ENCODE measurements around the gene SUPT5H. TPM values are rescaled to one million over a fixed set of nuclear protein-coding genes. Genes with fewer than 3 reads are reported as not detected.

SUPT5H gene
- total RNA-seq, 1 donor from 2014 or later, result 91.4 TPM

DNA sequence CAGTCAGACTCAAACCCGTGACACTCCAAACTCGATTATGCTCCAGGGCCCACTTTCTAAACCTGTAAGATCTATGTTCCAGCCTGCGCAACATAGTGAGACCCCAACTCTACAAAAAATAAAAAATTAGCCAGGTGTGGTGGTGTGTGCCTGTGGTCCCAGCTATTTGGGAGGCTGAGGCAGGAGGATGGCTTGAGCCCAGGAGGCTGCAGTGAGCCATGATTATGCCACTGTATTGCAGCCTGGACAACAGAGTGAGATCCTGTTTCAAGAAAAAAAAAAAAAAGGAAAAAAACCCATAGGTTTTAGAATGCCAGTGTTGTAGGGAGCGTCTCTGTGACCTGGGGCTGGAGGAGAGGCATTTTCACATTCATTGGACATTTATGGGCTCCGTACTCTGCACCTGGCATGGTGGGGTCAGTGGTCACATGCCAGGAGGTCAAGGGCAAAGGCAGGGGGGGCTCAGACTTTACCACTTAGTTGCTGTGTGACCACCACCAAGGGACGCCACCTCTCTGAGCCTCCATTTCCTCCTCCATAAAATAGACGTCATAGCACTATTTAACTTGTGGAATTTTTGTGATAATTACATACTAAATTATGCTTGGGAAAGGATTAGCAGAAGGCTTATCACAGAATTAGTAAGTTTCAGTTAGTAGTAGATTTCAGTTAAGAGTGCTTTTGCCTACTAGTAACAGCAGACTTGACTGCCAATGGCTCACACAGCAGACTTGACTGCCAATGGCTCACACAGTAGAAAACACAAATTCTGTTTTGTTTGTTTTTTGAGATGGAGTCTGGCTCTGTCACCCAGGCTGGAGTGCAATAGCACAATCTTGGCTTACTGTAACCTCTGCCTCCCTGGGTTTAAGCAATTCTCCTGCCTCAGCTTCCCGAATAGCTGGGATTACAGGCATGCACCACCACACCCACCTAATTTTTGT, 75.4 kb downstream of the SUPT5H start:
- peaks cover 27% of the 10 kb centered on the region for H3K27me3 ChIP-seq (ENCODE audit: low read depth)
- intact Hi-C loops (cut with micrococcal nuclease), result no loop called here
- DNase-seq, result no peak
- peaks cover 4% of the 10 kb centered on the region for H3K4me1 ChIP-seq
- no peaks in the 10 kb centered on the region for H3K9me3 ChIP-seq (replicated peaks)
- H3K36me3 ChIP-seq, result no peaks in the 10 kb centered on the region
- TF ChIP-seq, protein P1, sequence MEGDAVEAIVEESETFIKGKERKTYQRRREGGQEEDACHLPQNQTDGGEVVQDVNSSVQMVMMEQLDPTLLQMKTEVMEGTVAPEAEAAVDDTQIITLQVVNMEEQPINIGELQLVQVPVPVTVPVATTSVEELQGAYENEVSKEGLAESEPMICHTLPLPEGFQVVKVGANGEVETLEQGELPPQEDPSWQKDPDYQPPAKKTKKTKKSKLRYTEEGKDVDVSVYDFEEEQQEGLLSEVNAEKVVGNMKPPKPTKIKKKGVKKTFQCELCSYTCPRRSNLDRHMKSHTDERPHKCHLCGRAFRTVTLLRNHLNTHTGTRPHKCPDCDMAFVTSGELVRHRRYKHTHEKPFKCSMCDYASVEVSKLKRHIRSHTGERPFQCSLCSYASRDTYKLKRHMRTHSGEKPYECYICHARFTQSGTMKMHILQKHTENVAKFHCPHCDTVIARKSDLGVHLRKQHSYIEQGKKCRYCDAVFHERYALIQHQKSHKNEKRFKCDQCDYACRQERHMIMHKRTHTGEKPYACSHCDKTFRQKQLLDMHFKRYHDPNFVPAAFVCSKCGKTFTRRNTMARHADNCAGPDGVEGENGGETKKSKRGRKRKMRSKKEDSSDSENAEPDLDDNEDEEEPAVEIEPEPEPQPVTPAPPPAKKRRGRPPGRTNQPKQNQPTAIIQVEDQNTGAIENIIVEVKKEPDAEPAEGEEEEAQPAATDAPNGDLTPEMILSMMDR (IDR thresholded peaks at IDR 0.05; ENCODE audit: borderline replicate concordance), result no peak
- H3K4me3 ChIP-seq, result no peak overlapping the region
- no peak overlapping the region for H3K27ac ChIP-seq (replicated peaks)

DNA sequence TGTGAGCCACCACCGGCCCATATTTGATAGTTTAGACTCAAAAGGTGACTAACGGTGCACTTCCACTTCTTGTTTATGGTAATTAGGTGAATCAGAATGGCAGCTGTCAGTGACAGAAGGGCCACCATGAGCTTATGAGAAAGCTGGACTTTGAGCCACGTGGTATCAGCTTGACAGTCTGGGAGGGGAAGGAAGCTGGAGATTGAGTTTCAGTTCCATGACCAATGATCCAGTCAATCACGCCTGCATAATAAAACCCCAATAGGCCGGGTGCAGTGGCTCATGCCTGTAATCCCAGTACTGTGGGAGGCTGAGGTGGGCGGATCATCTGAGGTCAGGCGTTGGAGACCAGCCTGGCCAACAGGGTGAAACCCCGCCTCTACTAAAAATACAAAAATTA, 79.1 kb downstream of the SUPT5H start:
- Histone ChIP-seq H3K36me3 (peaks cover 4% of the 10 kb centered on the region), H3K4me1 (no peaks in the 10 kb centered on the region), H3K9me3 (replicated peaks) (no peaks in the 10 kb centered on the region), H3K4me3 (no peak overlapping the region), H3K27ac (replicated peaks) (no peak overlapping the region), H3K27me3 (ENCODE audit: low read depth) (no peaks in the 10 kb centered on the region)
- no peak for DNase-seq
- intact Hi-C loops (cut with micrococcal nuclease), result no loop called here
- TF ChIP-seq, protein P1 (IDR thresholded peaks at IDR 0.05; ENCODE audit: borderline replicate concordance), result no peak

DNA sequence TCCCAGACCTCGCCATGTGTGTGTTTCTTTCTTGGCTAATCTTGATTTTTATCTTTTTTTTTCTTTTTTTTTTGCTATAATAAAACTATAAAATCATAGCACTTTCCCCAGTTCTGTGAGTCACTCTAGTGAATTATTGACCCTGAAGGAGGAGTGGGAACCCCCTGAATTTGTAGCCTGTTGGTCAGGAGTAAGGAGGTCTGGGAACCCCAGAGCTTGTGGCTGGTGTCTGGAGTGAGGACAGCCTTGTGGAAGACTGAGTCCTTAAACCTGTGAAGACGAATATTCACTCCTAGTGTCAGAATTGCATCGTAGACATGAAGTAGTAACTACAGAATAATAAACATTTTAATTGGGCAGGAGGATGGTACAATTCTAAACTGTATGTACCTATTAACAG, 79.8 kb downstream of the SUPT5H start:
- no peak for DNase-seq
- intact Hi-C loops (cut with micrococcal nuclease), result no loop called here
- H3K4me3 ChIP-seq, result no peak overlapping the region

More for the DNA sequence above, 79.8 kb downstream of the SUPT5H start:
- no peaks in the 10 kb centered on the region for H3K4me1 ChIP-seq
- H3K36me3 ChIP-seq, result peaks cover 4% of the 10 kb centered on the region
- no peak overlapping the region for H3K27ac ChIP-seq (replicated peaks)
- H3K9me3 ChIP-seq (replicated peaks), result no peaks in the 10 kb centered on the region
- TF ChIP-seq, protein P1 (IDR thresholded peaks at IDR 0.05; ENCODE audit: borderline replicate concordance), result no peak
- no peaks in the 10 kb centered on the region for H3K27me3 ChIP-seq (ENCODE audit: low read depth)

Small RNAs within 50 kb of the gene (microRNA-seq; reads per million reads assigned to microRNA genes)
- gene MIR4530, result not detected

Other genes starting within 250 kb of the SUPT5H start
- gene NCCRP1, start 248.6 kb upstream of the SUPT5H start, total RNA-seq, result not detected
- gene SYCN, start 241.3 kb upstream of the SUPT5H start, total RNA-seq, result not detected
- gene IFNL3, start 200.6 kb upstream of the SUPT5H start, total RNA-seq, result not detected
- gene IFNL4, start 196.7 kb upstream of the SUPT5H start, total RNA-seq, result not detected
- not detected for gene IFNL2, start 177.2 kb upstream of the SUPT5H start, total RNA-seq
- gene IFNL1, start 149.2 kb upstream of the SUPT5H start, total RNA-seq, result not detected
- 0.08 TPM for gene LRFN1, start 124.7 kb upstream of the SUPT5H start, total RNA-seq
- gene GMFG, start 109.5 kb upstream of the SUPT5H start, total RNA-seq, result 15.6 TPM
- 47.9 TPM for gene SAMD4B, start 103.2 kb upstream of the SUPT5H start, total RNA-seq
- 33.2 TPM for gene PAF1, start 54.5 kb upstream of the SUPT5H start, total RNA-seq
- gene MED29, start 54.2 kb upstream of the SUPT5H start, total RNA-seq, result 25.7 TPM
- gene ZFP36, start 38.7 kb upstream of the SUPT5H start, total RNA-seq, result 34.8 TPM
- gene PLEKHG2, start 32.9 kb upstream of the SUPT5H start, total RNA-seq, result 14.1 TPM
- gene RPS16, start 9.6 kb upstream of the SUPT5H start, total RNA-seq, result 1,107 TPM
- gene TIMM50, start 35.3 kb downstream of the SUPT5H start, total RNA-seq, result 73.8 TPM
- not detected for gene DLL3, start 53.4 kb downstream of the SUPT5H start, total RNA-seq
- not detected for gene SELENOV, start 69.6 kb downstream of the SUPT5H start, total RNA-seq
- gene EID2B, start 87.3 kb downstream of the SUPT5H start, total RNA-seq, result 2.1 TPM
- 9.8 TPM for gene EID2, start 94.6 kb downstream of the SUPT5H start, total RNA-seq
- gene LGALS13, start 156.9 kb downstream of the SUPT5H start, total RNA-seq, result not detected
- not detected for gene LGALS16, start 210.3 kb downstream of the SUPT5H start, total RNA-seq